ENCODE data around the gene LAMB3. TPM values are rescaled to one million over a fixed set of nuclear protein-coding genes. Genes with fewer than 3 reads are reported as not detected.

LAMB3 gene
- total RNA-seq, 1 experiment from 2014 or later: 90.0 TPM

DNA sequence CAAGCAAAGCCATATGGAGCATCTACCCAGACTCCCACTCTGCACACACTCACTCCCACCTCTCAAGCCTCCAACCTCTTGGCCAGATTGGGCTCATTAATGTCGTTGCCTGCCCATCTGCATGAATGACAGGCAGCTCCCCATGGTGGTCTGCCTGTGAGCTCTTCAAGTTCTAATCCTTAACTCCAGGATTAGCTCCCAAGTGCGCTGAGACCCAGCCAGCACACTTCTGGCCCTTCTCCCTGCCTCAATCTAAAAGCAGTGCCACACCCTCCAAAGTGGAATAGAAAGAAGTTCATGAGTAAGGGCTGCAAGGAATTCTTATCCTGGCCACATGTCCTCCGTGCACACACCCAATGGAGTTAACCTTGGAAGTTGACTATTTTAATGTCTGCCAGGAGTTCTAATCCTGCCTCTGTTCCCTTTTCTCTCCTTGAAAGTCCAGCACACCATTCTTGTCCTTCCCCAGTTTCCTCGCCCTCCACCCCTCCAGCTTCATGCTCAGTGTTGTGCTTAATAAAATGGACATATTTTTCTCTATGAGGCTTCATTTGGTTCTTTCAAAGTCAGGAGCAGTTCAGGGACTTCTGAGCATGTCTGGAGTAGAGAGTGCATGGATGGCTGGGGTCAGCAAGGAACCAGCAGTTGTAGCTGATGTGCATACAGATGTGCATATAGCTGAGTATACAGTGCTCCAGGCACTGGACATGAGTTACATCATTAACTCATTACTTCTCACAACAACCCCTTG lies 38.6 kb downstream of the LAMB3 start:
- Histone ChIP-seq H3K36me3 (ENCODE audit: low read depth) (peaks cover 23% of the 10 kb centered on the region), H2AFZ (no peak overlapping the region), H3K9me2 (ENCODE audit: insufficient read depth) (no peaks in the 10 kb centered on the region), H3K4me3 (no peak overlapping the region), H4K20me1 (ENCODE audit: insufficient read depth) (no peaks in the 10 kb centered on the region), H3K4me2 (no peak overlapping the region), H3K4me1 (replicated peaks; ENCODE audit: insufficient read depth) (no peaks in the 10 kb centered on the region), H3K79me2 (ENCODE audit: low read depth) (no peaks in the 10 kb centered on the region), H3K27ac (no peak overlapping the region), H3K9me3 (ENCODE audit: insufficient read depth, low read depth) (no peaks in the 10 kb centered on the region), H3K27me3 (ENCODE audit: insufficient read depth, low read depth) (no peaks in the 10 kb centered on the region), H3F3A (ENCODE audit: insufficient read depth, low read depth) (no peaks in the 10 kb centered on the region; the same call in 1 of the 2 replicates)
- BruUV-seq (replicated peaks): no TSS peak
- TF ChIP-seq, protein P1, sequence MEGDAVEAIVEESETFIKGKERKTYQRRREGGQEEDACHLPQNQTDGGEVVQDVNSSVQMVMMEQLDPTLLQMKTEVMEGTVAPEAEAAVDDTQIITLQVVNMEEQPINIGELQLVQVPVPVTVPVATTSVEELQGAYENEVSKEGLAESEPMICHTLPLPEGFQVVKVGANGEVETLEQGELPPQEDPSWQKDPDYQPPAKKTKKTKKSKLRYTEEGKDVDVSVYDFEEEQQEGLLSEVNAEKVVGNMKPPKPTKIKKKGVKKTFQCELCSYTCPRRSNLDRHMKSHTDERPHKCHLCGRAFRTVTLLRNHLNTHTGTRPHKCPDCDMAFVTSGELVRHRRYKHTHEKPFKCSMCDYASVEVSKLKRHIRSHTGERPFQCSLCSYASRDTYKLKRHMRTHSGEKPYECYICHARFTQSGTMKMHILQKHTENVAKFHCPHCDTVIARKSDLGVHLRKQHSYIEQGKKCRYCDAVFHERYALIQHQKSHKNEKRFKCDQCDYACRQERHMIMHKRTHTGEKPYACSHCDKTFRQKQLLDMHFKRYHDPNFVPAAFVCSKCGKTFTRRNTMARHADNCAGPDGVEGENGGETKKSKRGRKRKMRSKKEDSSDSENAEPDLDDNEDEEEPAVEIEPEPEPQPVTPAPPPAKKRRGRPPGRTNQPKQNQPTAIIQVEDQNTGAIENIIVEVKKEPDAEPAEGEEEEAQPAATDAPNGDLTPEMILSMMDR (conservative IDR thresholded peaks at IDR 0.05): no peak
- no peak for TF ChIP-seq EZH2 (IDR thresholded peaks at IDR 0.05; ENCODE audit: low read depth)
- intact Hi-C loops (cut with micrococcal nuclease; ENCODE audit: unreplicated experiment): no loop called here
- CTCF ChIA-PET: no interaction called here
- no peak for DNase-seq
- POLR2A ChIA-PET (ENCODE audit: unreplicated experiment): no interaction called here

DNA sequence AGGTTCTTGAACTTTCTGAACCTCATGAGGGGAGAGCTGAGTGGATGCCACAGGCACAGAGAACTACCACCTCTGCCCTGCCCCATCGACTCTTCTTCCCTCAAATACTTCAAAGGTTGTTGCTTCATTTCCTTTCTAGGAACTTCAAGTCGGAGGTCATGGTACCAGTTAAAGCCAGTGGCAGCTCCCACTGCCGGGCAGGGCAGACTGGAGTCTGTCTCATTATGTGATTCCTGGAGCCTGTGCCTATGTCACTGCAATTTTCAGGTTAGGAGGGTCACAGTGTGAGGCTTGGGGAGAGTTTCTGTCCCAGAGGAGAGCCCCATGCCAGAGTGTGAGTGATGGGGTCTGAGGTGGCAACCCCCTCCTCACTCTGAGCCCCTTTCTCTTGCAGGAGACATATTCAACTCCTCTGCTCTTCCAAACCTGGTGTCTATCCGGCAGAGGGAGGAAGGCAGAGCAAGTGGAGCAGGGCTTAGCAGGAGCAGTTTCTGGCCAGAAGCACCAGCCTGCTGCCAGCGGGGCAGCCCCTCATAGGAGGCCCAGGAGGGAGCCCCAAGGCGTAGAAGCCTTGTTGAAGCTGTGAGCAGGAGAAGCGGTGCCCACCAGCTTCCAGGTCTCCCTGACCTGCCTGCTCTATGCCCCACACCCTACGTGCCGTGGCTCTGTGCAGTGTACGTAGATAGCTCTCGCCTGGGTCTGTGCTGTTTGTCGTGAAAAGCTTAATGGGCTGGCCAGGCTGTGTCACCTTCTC lies 39.4 kb downstream of the LAMB3 start:
- BruUV-seq (replicated peaks): no TSS peak
- H3K9me3 ChIP-seq (ENCODE audit: insufficient read depth, low read depth): no peaks in the 10 kb centered on the region
- no peaks in the 10 kb centered on the region for H3K27me3 ChIP-seq (ENCODE audit: insufficient read depth, low read depth)
- H4K20me1 ChIP-seq (ENCODE audit: insufficient read depth): no peaks in the 10 kb centered on the region
- H3K27ac ChIP-seq: no peak overlapping the region
- TF ChIP-seq, protein P1 (conservative IDR thresholded peaks at IDR 0.05): no peak
- no peak for TF ChIP-seq EZH2 (IDR thresholded peaks at IDR 0.05; ENCODE audit: low read depth)
- ChIA-PET POLR2A (ENCODE audit: unreplicated experiment) (no interaction called here), CTCF (no interaction called here)
- no peaks in the 10 kb centered on the region for H3K9me2 ChIP-seq (ENCODE audit: insufficient read depth)
- no peaks in the 10 kb centered on the region; the same call in 1 of the 2 replicates for H3F3A ChIP-seq (ENCODE audit: insufficient read depth, low read depth)
- H3K4me2 ChIP-seq: no peak overlapping the region
- no peak for DNase-seq
- H3K79me2 ChIP-seq (ENCODE audit: low read depth): no peaks in the 10 kb centered on the region
- peaks cover 16% of the 10 kb centered on the region for H3K36me3 ChIP-seq (ENCODE audit: low read depth)
- H3K4me1 ChIP-seq (replicated peaks; ENCODE audit: insufficient read depth): 0 out of 2 replicates have a peak, but pooled peaks cover under 1% of the 10 kb centered on the region
- no peak overlapping the region for H3K4me3 ChIP-seq
- no peak overlapping the region for H2AFZ ChIP-seq
- intact Hi-C loops (cut with micrococcal nuclease; ENCODE audit: unreplicated experiment): no loop called here

DNA sequence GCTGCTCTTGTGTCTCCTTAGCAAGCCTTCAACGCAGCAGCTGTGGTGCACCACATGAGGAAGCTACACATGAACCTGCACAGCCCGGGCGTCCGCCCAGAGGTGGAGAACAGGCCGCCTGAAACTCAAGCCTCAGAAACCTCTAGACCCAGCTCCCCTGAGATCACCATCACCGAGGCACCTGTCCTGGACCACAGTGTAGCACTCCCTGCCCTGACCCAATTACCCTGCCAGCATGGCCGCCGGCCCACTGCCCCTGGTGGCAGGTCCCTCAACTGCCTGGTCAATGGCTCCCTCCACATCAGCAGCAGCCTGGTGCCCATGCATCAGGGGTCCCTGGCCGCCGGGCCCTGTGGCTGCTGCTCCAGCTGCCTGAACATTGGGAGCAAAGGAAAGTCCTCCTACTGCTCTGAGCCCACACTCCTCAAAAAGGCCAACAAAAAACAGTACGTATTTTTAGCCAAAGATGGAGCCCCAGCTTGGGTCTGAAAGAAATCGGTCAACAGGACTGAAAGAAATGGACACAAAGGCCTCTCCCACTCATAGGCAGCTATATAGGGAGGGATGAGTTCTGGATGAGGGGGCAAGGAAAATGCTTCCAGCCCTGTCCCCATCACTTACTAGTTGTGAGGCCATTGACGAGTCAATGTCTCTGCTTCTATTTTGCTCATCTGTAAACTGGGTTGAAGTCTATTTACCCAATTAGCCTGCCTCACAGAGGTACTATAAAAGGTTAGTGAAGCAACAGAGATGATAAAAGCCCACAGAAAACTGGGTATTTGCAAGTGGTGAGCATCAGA lies 40.3 kb downstream of the LAMB3 start:
- Histone ChIP-seq H3K79me2 (ENCODE audit: low read depth) (no peaks in the 10 kb centered on the region), H3K36me3 (ENCODE audit: low read depth) (peaks cover 12% of the 10 kb centered on the region; the same call in 1 of the 2 replicates), H4K20me1 (ENCODE audit: insufficient read depth) (no peaks in the 10 kb centered on the region), H3K4me2 (no peak overlapping the region), H3K9me2 (ENCODE audit: insufficient read depth) (no peaks in the 10 kb centered on the region), H3F3A (ENCODE audit: insufficient read depth, low read depth) (peaks cover 3% of the 10 kb centered on the region; the same call in 1 of the 2 replicates), H3K4me3 (no peak overlapping the region), H2AFZ (no peak overlapping the region), H3K27ac (no peak overlapping the region), H3K9me3 (ENCODE audit: insufficient read depth, low read depth) (no peaks in the 10 kb centered on the region), H3K4me1 (replicated peaks; ENCODE audit: insufficient read depth) (peaks cover 9% of the 10 kb centered on the region; the same call in 1 of the 2 replicates), H3K27me3 (ENCODE audit: insufficient read depth, low read depth) (no peaks in the 10 kb centered on the region)
- TSS peak; percentile 18 for BruUV-seq (replicated peaks)
- POLR2A ChIA-PET (ENCODE audit: unreplicated experiment): no interaction called here
- intact Hi-C loops (cut with micrococcal nuclease; ENCODE audit: unreplicated experiment): no loop called here
- DNase-seq: no peak
- CTCF ChIA-PET: no interaction called here
- no peak for TF ChIP-seq EZH2 (IDR thresholded peaks at IDR 0.05; ENCODE audit: low read depth)
- TF ChIP-seq, protein P1 (conservative IDR thresholded peaks at IDR 0.05): no peak

Data from PC-9 (cell line).